HepG2 (cell line): Measurements from ENCODE around the gene RNF10. TPM values are rescaled to one million over a fixed set of nuclear protein-coding genes. Genes with fewer than 3 reads are reported as not detected.
A peak's percentile ranks its signal among the peaks of the same experiment; 100 is the strongest.

Experiments
- FOSL2 ChIP-seq: sonication (generic); formaldehyde crosslinking; IDR thresholded peaks from 2 replicates; pipeline ENCODE4 v1.4.0; 2020; ENCODE audit warnings: missing genetic modification reagents
- HDAC6 ChIP-seq: fragments of 200-600 bp; sonication (generic); IDR thresholded peaks from 2 replicates; pipeline ENCODE4 v1.7.0; 2017; ENCODE audit warnings: mild to moderate bottlenecking, antibody characterized with exemption, low read length, low read depth
- NR1H2 ChIP-seq: sonication (generic); formaldehyde crosslinking; IDR thresholded peaks from 2 replicates; pipeline ENCODE4 v1.8.1; 2022; ENCODE audit warnings: low read depth, missing genetic modification reagents, borderline replicate concordance
- REXO4 ChIP-seq: sonication (generic); formaldehyde crosslinking; IDR thresholded peaks from 2 replicates; pipeline ENCODE4 v1.8.0; 2022; ENCODE audit warnings: missing genetic modification reagents, mild to moderate bottlenecking, borderline replicate concordance
- SAP130 ChIP-seq: IDR thresholded peaks from 2 replicates; pipeline ENCODE4 v1.6.1; 2016; ENCODE audit warnings: low read depth
- TBX2 ChIP-seq: sonication (generic); formaldehyde crosslinking; IDR thresholded peaks from 2 replicates; pipeline ENCODE4 v1.5.0; 2020; ENCODE audit warnings: missing genetic modification reagents, mild to moderate bottlenecking, borderline replicate concordance
- YEATS4 ChIP-seq: sonication (generic); formaldehyde crosslinking; IDR thresholded peaks from 2 replicates; pipeline ENCODE4 v1.4.0; 2020; ENCODE audit warnings: missing genetic modification reagents, borderline replicate concordance
- ZMYM3 ChIP-seq: sonication (generic); formaldehyde crosslinking; IDR thresholded peaks from 2 replicates; pipeline ENCODE4 v1.5.1; 2020; ENCODE audit warnings: mild to moderate bottlenecking, missing genetic modification reagents
- ZNF605 ChIP-seq: sonication (generic); formaldehyde crosslinking; IDR thresholded peaks from 2 replicates; pipeline ENCODE4 v1.8.0; 2022; ENCODE audit warnings: mild to moderate bottlenecking, missing genetic modification reagents
- ZNF672 ChIP-seq: sonication (generic); formaldehyde crosslinking; IDR thresholded peaks from 2 replicates; pipeline ENCODE4 v1.8.1; 2022; ENCODE audit warnings: missing genetic modification reagents
- polyA plus RNA-seq, 8 experiments: library from polyadenylated mRNA; depleted of rRNA in 3 of 8; stranded (reverse) in 7 of 8; unstranded in 1 of 8; fragments of >200 nt; fragmentation: Illumina TruSeq in 4 of 8; extraction: Trizol in 4 of 8; gene quantifications; 2 replicates each; pipeline versions ENCODE4 v1.2.1 to v1.2.3, GENCODE V29; 2011 to 2016; ENCODE audit warnings: low read depth in 4 of 8, missing spikeins in 1 of 8, mixed read lengths in 1 of 8; ENCODE audit not compliant: insufficient read depth in 1 of 8
- total RNA-seq, 5 experiments: library from RNA; depleted of rRNA; stranded (reverse); fragments of >200 nt; fragmentation: Illumina TruSeq; extraction: Trizol; gene quantifications; 2 replicates each; pipeline ENCODE4 v1.2.3, GENCODE V29; 2016; ENCODE audit warnings: low read depth in 1 of 5
- TF ChIP-seq, protein P1 (sequence below): sonication (generic); formaldehyde crosslinking; IDR thresholded peaks from 2 replicates; pipeline ENCODE4 v1.5.1; 2020; ENCODE audit warnings: mild to moderate bottlenecking, missing genetic modification reagents, moderate library complexity
- TF ChIP-seq, protein P2 (sequence below): IDR thresholded peaks from 2 replicates; pipeline ENCODE4 v1.6.1; 2012; ENCODE audit warnings: inconsistent platforms
- TF ChIP-seq, protein P3 (sequence below): sonication (generic); formaldehyde crosslinking; IDR thresholded peaks from 2 replicates; pipeline ENCODE4 v1.8.0; 2023; ENCODE audit warnings: mild to moderate bottlenecking, missing genetic modification reagents
- TF ChIP-seq, protein P4 (sequence below): sonication (generic); formaldehyde crosslinking; IDR thresholded peaks from 2 replicates; pipeline ENCODE4 v1.4.0; 2020; ENCODE audit warnings: missing genetic modification reagents
- TF ChIP-seq, protein P5 (sequence below): sonication (generic); formaldehyde crosslinking; IDR thresholded peaks from 2 replicates; pipeline ENCODE4 v1.5.0; 2020; ENCODE audit warnings: mild to moderate bottlenecking, missing genetic modification reagents, borderline replicate concordance

The RNF10 gene
- total and polyA plus RNA-seq, 2 of the 13 experiments (the other 11 are each of a cell fraction or from before 2014, with no cell fraction given), result 62.5 to 88.0 TPM

DNA sequence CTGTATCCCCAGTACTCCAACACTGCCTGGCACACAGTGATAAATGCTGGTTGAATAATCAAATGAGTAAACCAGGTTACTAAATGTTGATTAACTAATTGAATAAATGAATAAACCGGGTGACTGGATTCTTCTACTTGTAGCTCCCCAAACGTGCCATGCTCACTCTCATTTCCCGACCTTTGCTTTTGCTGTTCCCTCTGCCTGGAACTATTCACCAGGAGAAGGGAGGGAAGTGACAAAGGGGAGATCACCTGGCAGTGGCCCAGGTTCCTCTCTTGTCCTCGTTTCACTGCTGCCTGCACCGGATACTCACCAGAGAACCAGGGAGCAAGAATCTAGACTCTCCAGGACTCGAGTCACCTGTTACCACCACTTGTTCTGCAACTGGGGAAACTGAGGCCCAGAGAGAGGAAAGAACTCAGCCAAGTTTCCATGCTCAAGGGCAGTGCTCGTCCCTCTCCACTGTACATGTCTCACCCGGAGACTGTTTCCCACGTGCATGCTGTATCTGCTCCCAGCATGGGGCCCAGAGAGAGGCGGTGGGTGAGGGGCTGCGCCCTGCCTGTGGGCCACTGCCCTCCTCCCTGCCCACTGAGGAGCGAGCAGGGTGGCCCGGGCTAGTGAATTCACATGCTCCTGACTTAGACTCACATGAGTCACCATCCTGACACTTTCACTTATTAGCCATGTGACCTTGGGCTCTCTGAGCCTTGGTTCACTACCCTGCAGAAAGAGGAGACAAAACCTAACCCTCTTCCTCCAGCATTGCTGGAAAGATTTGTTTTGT is 64.7 kb downstream of the RNF10 start (continued):
- TF ChIP-seq, protein P1, sequence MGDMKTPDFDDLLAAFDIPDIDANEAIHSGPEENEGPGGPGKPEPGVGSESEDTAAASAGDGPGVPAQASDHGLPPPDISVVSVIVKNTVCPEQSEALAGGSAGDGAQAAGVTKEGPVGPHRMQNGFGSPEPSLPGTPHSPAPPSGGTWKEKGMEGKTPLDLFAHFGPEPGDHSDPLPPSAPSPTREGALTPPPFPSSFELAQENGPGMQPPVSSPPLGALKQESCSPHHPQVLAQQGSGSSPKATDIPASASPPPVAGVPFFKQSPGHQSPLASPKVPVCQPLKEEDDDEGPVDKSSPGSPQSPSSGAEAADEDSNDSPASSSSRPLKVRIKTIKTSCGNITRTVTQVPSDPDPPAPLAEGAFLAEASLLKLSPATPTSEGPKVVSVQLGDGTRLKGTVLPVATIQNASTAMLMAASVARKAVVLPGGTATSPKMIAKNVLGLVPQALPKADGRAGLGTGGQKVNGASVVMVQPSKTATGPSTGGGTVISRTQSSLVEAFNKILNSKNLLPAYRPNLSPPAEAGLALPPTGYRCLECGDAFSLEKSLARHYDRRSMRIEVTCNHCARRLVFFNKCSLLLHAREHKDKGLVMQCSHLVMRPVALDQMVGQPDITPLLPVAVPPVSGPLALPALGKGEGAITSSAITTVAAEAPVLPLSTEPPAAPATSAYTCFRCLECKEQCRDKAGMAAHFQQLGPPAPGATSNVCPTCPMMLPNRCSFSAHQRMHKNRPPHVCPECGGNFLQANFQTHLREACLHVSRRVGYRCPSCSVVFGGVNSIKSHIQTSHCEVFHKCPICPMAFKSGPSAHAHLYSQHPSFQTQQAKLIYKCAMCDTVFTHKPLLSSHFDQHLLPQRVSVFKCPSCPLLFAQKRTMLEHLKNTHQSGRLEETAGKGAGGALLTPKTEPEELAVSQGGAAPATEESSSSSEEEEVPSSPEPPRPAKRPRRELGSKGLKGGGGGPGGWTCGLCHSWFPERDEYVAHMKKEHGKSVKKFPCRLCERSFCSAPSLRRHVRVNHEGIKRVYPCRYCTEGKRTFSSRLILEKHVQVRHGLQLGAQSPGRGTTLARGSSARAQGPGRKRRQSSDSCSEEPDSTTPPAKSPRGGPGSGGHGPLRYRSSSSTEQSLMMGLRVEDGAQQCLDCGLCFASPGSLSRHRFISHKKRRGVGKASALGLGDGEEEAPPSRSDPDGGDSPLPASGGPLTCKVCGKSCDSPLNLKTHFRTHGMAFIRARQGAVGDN, result peak; percentile 61
- TF ChIP-seq SAP130 (no peak), REXO4 (CRISPR knock-in tag) (no peak), NR1H2 (CRISPR knock-in tag) (no peak), FOSL2 (CRISPR knock-in tag) (peak; percentile 87), ZMYM3 (CRISPR knock-in tag) (0 out of 2 replicates have a peak, but pooled peaks have one; percentile 13), YEATS4 (CRISPR knock-in tag) (no peak), TBX2 (0 out of 2 replicates have a peak, but pooled peaks have one; percentile 25), ZNF672 (CRISPR knock-in tag) (no peak), ZNF605 (no peak), HDAC6 (no peak)
- TF ChIP-seq, protein P2, sequence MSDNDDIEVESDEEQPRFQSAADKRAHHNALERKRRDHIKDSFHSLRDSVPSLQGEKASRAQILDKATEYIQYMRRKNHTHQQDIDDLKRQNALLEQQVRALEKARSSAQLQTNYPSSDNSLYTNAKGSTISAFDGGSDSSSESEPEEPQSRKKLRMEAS, result 0 out of 2 replicates have a peak, but pooled peaks have one; percentile 18
- TF ChIP-seq, protein P3, sequence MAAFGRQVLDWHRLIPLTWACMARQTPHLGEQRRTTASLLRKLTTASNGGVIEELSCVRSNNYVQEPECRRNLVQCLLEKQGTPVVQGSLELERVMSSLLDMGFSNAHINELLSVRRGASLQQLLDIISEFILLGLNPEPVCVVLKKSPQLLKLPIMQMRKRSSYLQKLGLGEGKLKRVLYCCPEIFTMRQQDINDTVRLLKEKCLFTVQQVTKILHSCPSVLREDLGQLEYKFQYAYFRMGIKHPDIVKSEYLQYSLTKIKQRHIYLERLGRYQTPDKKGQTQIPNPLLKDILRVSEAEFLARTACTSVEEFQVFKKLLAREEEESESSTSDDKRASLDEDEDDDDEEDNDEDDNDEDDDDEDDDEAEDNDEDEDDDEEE, result no peak
- TF ChIP-seq, protein P4, sequence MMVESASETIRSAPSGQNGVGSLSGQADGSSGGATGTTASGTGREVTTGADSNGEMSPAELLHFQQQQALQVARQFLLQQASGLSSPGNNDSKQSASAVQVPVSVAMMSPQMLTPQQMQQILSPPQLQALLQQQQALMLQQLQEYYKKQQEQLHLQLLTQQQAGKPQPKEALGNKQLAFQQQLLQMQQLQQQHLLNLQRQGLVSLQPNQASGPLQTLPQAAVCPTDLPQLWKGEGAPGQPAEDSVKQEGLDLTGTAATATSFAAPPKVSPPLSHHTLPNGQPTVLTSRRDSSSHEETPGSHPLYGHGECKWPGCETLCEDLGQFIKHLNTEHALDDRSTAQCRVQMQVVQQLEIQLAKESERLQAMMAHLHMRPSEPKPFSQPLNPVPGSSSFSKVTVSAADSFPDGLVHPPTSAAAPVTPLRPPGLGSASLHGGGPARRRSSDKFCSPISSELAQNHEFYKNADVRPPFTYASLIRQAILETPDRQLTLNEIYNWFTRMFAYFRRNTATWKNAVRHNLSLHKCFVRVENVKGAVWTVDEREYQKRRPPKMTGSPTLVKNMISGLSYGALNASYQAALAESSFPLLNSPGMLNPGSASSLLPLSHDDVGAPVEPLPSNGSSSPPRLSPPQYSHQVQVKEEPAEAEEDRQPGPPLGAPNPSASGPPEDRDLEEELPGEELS (CRISPR knock-in tag), result no peak
- TF ChIP-seq, protein P5, sequence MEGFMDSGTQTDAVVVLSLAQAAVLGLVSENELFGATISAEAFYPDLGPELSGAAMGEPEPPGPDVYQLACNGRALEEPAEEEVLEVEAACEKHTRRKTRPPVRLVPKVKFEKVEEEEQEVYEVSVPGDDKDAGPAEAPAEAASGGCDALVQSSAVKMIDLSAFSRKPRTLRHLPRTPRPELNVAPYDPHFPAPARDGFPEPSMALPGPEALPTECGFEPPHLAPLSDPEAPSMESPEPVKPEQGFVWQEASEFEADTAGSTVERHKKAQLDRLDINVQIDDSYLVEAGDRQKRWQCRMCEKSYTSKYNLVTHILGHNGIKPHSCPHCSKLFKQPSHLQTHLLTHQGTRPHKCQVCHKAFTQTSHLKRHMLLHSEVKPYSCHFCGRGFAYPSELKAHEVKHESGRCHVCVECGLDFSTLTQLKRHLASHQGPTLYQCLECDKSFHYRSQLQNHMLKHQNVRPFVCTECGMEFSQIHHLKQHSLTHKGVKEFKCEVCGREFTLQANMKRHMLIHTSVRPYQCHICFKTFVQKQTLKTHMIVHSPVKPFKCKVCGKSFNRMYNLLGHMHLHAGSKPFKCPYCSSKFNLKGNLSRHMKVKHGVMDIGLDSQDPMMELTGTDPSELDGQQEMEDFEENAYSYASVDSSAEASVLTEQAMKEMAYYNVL, result no peak
